ENCODE results near the gene NPRL2.

DNA sequence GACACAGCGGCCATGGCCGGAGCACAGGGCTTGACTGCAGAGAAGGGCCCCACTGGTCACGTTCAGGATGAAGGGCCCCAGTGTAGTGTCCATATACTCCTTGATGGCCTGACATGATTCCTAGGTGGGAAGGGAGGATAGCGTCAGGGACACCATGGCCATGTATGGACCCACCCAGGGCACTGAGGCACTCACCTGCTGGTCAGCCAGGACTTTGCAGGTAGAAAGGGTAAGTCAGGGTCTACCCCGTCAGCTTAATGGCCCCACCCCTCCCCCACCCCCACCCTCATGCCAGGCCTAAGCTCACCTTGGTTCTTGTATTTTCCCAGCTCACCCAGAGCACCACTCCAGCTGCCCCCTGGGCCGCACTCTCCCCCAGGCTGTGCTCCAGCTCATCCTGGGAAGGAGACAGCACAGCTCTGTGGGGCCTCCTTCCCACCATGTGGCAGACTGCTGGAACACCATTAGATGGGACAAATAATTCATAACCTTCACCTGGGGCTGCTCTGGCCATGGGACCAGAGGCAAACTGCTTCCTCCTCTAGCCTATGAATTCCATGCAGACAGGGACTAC, 49.8 kb downstream of the NPRL2 start:
- no peak for TF ChIP-seq TCF12 (IDR thresholded peaks at IDR 0.05; ENCODE audit: low read depth)
- TF ChIP-seq, protein P1, sequence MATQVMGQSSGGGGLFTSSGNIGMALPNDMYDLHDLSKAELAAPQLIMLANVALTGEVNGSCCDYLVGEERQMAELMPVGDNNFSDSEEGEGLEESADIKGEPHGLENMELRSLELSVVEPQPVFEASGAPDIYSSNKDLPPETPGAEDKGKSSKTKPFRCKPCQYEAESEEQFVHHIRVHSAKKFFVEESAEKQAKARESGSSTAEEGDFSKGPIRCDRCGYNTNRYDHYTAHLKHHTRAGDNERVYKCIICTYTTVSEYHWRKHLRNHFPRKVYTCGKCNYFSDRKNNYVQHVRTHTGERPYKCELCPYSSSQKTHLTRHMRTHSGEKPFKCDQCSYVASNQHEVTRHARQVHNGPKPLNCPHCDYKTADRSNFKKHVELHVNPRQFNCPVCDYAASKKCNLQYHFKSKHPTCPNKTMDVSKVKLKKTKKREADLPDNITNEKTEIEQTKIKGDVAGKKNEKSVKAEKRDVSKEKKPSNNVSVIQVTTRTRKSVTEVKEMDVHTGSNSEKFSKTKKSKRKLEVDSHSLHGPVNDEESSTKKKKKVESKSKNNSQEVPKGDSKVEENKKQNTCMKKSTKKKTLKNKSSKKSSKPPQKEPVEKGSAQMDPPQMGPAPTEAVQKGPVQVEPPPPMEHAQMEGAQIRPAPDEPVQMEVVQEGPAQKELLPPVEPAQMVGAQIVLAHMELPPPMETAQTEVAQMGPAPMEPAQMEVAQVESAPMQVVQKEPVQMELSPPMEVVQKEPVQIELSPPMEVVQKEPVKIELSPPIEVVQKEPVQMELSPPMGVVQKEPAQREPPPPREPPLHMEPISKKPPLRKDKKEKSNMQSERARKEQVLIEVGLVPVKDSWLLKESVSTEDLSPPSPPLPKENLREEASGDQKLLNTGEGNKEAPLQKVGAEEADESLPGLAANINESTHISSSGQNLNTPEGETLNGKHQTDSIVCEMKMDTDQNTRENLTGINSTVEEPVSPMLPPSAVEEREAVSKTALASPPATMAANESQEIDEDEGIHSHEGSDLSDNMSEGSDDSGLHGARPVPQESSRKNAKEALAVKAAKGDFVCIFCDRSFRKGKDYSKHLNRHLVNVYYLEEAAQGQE (IDR thresholded peaks at IDR 0.05; ENCODE audit: low read depth) = no peak
- TF ChIP-seq TAF1 (IDR thresholded peaks at IDR 0.05; ENCODE audit: low read depth) = no peak
- TF ChIP-seq EP300 (IDR thresholded peaks at IDR 0.05; ENCODE audit: borderline replicate concordance) = no peak
- no peak for TF ChIP-seq CEBPB (IDR thresholded peaks at IDR 0.05)
- no peak for TF ChIP-seq TEAD4 (IDR thresholded peaks at IDR 0.05)
- TF ChIP-seq, protein P2, sequence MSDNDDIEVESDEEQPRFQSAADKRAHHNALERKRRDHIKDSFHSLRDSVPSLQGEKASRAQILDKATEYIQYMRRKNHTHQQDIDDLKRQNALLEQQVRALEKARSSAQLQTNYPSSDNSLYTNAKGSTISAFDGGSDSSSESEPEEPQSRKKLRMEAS (IDR thresholded peaks at IDR 0.05) = no peak

All from Ishikawa (cell line).